ENCODE data around the gene C15orf39.

C15orf39 gene

DNA sequence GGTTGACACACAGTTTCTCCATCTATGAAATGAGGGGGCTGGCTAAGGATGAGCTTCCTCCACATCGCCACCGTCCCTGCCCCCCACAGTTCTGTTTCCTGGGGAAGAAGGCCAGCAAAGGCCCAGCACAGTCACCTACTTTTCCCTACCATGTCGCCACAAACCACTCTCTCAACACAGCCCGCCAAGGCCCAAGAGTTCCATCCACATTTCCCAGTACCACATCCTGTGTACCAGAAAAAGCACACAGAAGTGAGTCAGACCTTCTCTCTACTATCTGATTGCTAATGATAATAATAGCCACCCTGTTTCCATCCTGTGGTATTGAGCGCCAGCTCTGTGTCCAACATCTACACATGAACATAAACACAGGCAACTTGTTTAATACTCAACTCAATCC lies 30.3 kb upstream of the C15orf39 start:
- DNase-seq (ENCODE audit: extremely low read depth in 1 of 2, low read depth in 1 of 2), result peak; percentile 25 to 30

DNA sequence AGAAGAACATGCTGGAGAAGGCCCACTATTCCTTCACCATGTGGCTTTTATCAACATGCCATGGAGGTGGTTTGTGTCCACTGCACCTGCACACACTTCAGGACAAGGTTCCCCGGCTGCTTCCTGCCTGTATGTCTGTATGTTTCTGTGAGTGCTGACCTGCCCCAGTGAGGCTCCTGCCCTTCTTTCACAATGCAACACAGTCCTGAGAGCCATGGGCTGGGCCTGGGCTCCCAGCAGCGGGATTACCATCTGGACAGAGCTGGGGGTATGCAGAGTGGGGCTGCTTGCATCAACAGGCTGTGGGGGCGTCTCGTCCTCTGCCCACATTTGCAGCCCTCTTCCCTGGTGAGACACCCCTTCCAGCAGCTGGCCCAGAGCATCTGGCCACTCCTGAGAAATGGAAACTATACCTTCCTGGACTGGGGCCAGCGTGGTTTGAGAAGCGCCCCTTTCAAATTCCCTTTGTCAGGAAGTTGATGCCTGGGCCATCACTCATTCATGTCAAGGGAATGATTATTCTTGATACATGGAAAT lies 29.3 kb upstream of the C15orf39 start:
- no peak for DNase-seq (ENCODE audit: extremely low read depth in 1 of 2, low read depth in 1 of 2)

- no peak for DNase-seq (ENCODE audit: extremely low read depth in 1 of 2, low read depth in 1 of 2)
These were observed 27.6 kb upstream of the C15orf39 start for GRCh38 chr15:75174102-75174501.

GRCh38 chr15:75174729-75175128 lies 27.0 kb upstream of the C15orf39 start:
- no peak for DNase-seq (ENCODE audit: extremely low read depth in 1 of 2, low read depth in 1 of 2)

DNA sequence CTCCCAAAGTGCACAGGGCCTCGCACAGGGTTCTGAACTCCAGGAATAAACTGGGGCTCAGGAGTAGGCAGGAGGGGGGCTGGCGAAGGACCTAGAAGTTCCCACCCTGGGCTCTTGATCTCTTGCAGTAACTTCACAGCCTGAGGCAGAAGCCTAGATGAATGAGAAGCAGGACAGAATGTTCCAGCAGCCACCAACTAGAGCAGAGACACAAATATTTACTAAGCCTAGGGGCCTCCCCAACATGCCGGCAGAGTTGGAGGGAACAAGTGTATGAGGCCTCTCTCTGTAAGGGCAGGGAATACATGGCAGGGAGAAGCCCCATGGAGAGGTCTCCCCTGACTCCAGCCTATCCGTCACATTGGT lies 25.3 kb upstream of the C15orf39 start:
- no peak for DNase-seq (ENCODE audit: extremely low read depth in 1 of 2, low read depth in 1 of 2)

DNA sequence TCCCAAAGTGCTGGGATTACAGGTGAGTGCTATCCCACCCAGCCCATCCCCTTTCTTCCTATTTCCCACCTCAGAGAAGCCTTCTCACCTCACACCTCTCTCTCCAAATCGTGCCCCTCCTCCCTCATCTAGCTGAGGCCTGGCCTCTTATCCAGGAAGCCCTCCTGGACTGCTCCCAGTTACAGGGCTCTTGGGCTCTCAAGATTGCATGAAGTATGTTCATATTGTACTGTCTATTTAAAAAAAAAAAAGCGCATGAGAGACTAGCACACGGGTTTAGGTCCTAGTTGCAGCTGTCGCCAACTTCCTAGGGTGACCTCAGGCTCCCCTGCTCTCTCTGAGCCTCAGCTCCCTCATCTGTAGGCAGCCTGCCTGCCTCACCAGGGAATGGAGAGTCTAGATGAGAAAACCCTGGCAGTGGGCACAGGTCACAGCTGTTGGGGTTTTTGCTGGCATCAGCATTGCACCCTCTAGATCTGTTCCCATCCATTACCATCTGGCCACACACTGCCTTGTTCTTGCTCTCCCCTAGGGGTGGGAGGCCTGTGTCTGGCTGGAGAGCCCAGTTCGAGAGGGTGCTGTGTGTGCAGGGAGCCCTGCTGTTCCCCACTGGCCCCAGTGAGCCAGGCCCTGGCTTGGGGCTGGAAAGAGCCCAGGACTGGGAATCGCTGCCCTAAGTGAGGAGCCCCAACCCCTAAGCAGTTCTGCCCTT lies 24.2 kb upstream of the C15orf39 start:
- DNase-seq (ENCODE audit: extremely low read depth in 1 of 2, low read depth in 1 of 2), result no peak

- no peak for DNase-seq (ENCODE audit: extremely low read depth in 1 of 2, low read depth in 1 of 2)
These were observed 23.3 kb upstream of the C15orf39 start for GRCh38 chr15:75178171-75178937.

GRCh38 chr15:75178938-75179745 lies 22.5 kb upstream of the C15orf39 start:
- no peak for DNase-seq (ENCODE audit: extremely low read depth in 1 of 2, low read depth in 1 of 2)

GRCh38 chr15:75179746-75180140 lies 21.9 kb upstream of the C15orf39 start:
- no peak for DNase-seq (ENCODE audit: extremely low read depth in 1 of 2, low read depth in 1 of 2)

GRCh38 chr15:75181780-75182179 lies 19.9 kb upstream of the C15orf39 start:
- DNase-seq (ENCODE audit: extremely low read depth in 1 of 2, low read depth in 1 of 2), result no peak

GRCh38 chr15:75182187-75183131 lies 19.2 kb upstream of the C15orf39 start:
- DNase-seq (ENCODE audit: extremely low read depth in 1 of 2, low read depth in 1 of 2), result no peak

DNA sequence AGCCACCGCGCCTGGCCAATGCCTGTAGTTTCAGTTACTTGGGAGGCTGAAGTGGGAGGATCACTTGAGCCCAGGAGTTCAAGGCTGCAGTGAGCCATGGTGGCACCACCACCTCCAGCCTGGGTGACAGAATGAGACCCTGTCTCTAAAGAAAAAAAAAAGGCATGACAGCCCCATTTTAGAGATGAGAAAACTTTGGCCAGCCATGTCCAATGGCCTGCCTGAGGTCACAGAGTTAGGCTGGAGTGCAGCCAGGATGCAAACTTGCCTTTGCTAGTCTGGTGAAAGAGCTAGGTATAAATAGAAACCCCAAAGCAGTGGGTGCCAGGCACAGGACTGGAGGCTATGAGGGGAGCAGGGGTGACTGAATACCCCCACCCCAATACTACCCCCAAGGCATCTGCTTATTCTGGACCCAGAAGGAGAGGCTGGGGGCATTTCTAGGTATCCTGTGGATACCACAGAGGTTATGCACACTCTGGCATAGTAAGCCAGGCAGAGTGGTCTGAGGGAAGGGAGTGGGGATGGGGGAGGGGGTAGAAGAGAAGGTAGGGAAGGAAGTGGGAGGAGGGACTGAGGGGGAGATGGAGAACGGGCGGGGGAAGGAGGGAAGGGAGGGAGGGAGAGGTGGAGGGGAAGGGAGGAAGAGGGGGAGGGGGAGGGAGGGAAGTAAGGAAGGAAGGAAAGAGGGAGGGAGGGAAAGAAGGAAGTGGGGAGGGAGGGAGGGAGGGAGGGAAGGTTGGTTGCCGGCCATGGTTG lies 16.2 kb upstream of the C15orf39 start:
- no peak for DNase-seq (ENCODE audit: extremely low read depth in 1 of 2, low read depth in 1 of 2)

DNA sequence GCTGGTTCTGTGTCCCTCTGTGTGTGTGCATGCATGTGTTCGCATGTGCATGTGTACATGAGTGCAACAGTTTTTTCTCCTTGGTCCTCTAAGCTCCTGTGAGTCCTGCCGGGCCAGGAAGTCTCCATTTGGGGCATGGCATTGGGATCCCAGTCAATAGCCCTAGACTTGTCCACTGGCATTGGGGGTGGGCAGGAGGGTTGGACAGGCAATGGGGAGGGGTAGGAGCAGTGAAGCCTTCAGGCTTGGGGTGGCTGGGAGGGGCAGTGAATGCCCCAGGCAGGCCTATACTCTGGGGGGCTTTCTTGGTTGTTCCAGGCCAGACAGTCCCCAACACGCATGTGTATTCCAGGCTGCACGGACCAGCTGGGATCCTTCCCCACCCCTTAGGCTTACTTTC lies 15.6 kb upstream of the C15orf39 start:
- DNase-seq (ENCODE audit: extremely low read depth in 1 of 2, low read depth in 1 of 2), result no peak

DNA sequence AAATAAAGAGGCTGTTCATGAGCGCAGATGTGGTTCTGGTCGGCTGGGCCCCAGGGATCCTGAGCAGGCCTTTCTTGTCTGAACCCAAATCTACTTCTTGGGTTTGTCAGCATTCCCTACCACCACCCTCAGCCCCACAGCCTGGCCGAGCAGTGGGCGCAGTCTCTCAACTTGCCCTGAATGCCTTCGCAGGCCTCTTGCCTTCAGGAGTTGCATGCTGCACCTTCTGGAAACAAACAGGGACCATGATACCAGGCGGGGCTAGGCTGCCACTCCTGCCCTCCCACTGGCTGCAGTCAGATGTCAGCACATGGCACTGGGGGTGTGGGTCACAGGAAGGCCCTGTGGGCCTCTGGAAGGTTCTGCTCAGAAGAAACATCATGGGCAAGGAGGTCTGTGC lies 13.2 kb upstream of the C15orf39 start:
- DNase-seq (ENCODE audit: extremely low read depth in 1 of 2, low read depth in 1 of 2), result no peak

DNA sequence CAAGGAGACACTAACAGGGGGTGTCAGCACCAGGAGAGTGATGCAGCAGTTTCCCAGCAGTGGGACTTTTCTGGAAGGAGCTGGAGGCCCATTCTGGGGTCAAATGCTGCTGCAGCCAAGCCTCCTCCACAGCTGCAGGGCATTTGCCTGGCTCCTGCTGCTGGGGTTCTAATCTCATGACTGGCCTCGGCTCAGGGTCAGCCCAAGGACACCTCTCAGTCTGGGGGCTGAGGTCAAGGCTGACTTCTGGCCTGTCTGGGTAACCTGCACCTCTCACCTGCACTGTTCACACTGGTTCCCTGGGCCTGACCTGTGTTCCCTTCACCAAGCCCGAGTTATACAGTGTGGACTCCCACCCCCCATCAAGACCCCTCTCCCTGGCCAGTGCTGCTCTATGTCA lies 10.4 kb upstream of the C15orf39 start:
- DNase-seq (ENCODE audit: extremely low read depth in 1 of 2, low read depth in 1 of 2), result no peak

DNA sequence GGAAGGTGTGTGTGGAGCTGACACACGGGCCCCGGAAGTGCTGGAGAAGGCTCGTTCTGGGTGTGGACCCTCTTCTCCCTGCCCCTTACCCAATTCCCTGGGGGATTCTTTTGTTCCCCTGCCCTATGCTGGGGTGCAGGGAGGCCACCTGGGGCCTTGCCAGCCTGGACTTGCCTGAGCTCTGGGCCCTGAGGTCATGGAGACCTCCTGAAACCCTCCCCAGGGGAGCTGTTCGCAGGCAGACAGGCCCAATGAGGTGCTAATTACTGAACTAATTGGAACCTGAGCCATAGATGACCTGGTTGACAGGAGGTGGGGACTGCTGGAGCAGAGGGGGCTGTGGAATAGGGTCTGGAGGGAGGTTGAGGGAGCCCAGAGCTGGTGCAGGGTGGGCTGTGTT lies 9.4 kb upstream of the C15orf39 start:
- no peak for DNase-seq (ENCODE audit: extremely low read depth in 1 of 2, low read depth in 1 of 2)

DNA sequence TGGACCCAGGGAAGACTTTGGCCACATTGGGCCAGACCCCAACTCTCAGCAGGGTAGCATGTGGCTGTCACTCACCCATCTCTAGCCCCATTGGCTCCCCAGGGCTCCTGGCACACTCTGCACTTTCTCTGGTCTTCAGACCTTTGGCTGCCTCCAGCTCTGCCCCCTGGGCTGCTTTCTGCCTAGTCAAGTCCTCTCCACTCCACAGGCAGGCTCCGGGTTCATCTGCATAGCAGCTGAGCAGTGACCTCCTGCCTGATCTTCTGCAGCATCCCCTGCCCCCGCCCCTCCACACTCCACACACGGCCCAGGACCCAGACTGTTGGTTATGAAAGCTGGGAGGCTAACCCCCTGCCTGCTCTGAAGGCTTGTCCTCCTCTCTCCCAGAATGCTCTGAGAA lies 8.4 kb upstream of the C15orf39 start:
- no peak for DNase-seq (ENCODE audit: extremely low read depth in 1 of 2, low read depth in 1 of 2)

- DNase-seq (ENCODE audit: extremely low read depth in 1 of 2, low read depth in 1 of 2), result no peak
These were observed 7.7 kb upstream of the C15orf39 start for GRCh38 chr15:75193976-75194375.

- DNase-seq (ENCODE audit: extremely low read depth in 1 of 2, low read depth in 1 of 2), result no peak
These were observed 7.3 kb upstream of the C15orf39 start for GRCh38 chr15:75194397-75194796.
